Kidney epithelial cell (primary cell): ENCODE measurements around the gene POLA1. TPM values are rescaled to one million over a fixed set of nuclear protein-coding genes. Genes with fewer than 3 reads are reported as not detected.

Source experiments
- DNase-seq: peaks from one replicate; pipeline ENCODE4 v3.0.0-alpha.2; 2010; ENCODE audit warnings: low read depth
- H3K27me3 ChIP-seq: 2 replicates; pipeline ENCODE4 v1.6.0; 2011; ENCODE audit warnings: low read length; ENCODE audit not compliant: control insufficient read depth, insufficient read depth
- H3K36me3 ChIP-seq: 2 replicates; pipeline ENCODE4 v1.5.1; 2011; ENCODE audit warnings: low read length; ENCODE audit not compliant: control insufficient read depth, insufficient read depth
- H3K4me3 ChIP-seq: 2 replicates; pipeline ENCODE4 v1.5.1; 2011; ENCODE audit warnings: low read depth, mild to moderate bottlenecking, control low read depth, low read length
- CTCF ChIP-seq: IDR thresholded peaks from 2 replicates; pipeline ENCODE4 v1.5.1; 2011; ENCODE audit warnings: mild to moderate bottlenecking, moderate library complexity, low read length, control low read depth, inconsistent platforms; ENCODE audit not compliant: insufficient read depth, poor library complexity, severe bottlenecking
- total RNA-seq: library from RNA; depleted of rRNA; stranded (reverse); fragments of >200 nt; gene quantifications from 2 replicates; pipeline ENCODE4 v1.2.3, GENCODE V29; 2015

Gene POLA1
- total RNA-seq, 1 donor from 2014 or later, result 6.2 TPM

DNA sequence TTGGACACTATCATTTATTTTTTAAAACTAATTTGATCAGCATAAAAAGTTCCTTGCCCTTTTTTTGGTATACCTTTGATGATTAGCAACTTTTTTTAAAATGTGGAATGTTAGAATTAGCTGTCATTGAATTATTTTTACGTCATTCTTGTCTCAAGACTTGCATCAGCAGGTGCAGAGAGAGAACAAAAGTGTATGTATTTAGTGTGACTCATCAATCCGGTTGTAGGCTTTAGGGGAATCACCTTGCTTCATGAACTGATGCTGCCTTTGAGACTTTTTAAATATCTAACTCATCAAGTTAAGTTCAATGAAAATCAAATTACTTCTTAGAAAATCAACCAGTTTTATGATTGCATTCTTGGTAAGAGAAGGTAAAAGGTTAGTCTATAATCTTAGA lies 197.0 kb downstream of the POLA1 start:
- no peak overlapping the region for H3K4me3 ChIP-seq
- no peaks in the 10 kb centered on the region for H3K27me3 ChIP-seq
- TF ChIP-seq CTCF, result no peak
- no peaks in the 10 kb centered on the region for H3K36me3 ChIP-seq
- DNase-seq, result no peak

GRCh38 chrX:24899391-24899790 lies 205.7 kb downstream of the POLA1 start:
- no peak for DNase-seq
- no peak for TF ChIP-seq CTCF
- H3K27me3 ChIP-seq, result no peaks in the 10 kb centered on the region
- no peaks in the 10 kb centered on the region for H3K36me3 ChIP-seq
- no peak overlapping the region for H3K4me3 ChIP-seq

DNA sequence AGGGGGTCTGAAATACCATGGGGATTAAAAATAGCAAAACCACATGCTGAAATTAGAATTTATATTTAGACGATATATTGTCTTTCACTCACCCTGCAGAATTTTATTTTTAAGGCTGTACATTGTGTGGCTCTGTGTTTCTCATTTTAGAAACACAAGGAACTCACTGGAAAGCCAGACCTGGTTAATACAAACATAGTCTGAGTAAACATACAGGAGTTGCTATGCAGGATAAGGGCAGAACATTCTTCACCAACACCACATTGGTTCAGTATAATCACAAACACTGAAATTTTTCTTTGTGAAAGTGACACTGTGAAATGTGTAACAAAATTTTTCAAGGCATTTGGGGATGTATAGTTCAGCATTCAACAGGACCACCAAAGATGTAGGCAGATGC lies 206.5 kb downstream of the POLA1 start:
- H3K4me3 ChIP-seq, result no peak overlapping the region
- no peak for DNase-seq
- no peaks in the 10 kb centered on the region for H3K27me3 ChIP-seq
- no peak for TF ChIP-seq CTCF
- no peaks in the 10 kb centered on the region for H3K36me3 ChIP-seq

DNA sequence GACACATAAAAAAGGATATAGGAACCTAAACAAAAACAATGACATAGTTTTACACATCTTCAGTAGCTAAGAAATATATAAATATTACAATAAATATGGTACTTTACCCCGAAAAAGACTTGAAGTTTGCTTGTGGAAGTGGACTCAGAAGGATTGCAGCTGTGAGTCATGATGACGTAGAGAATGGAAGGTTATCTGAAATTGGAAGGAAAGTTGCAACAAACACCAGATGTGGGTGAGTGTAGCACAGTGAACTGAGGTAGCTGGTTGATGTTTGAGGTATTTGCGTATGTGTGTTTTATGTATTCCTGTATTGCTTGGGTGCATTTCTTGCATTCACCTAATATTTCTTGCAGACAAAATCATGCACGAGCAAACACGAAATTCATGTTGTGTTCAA lies 209.1 kb downstream of the POLA1 start:
- no peak for DNase-seq
- Histone ChIP-seq H3K27me3 (no peaks in the 10 kb centered on the region), H3K36me3 (no peaks in the 10 kb centered on the region), H3K4me3 (no peak overlapping the region)
- no peak for TF ChIP-seq CTCF

DNA sequence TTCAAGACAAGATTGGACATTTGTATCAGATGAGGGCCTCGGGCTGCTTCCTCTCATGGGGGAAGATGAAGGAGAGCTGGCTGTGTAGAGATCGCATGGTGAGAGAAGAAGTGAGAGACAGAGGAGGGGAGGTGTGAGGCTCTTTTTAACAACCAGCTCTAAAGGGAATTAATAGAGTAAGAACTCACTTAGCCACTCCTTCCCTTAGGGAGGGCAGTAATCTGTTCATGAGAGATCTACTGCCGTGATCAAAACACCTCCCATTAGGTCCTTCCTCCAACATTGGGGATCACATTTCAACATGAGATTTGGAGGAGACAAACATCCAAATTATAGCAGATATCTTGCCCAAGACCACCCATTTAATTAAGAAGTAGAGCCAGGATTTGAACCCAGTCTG lies 225.0 kb downstream of the POLA1 start:
- Histone ChIP-seq H3K27me3 (no peaks in the 10 kb centered on the region), H3K4me3 (no peak overlapping the region), H3K36me3 (no peaks in the 10 kb centered on the region)
- TF ChIP-seq CTCF, result no peak
- DNase-seq, result no peak

DNA sequence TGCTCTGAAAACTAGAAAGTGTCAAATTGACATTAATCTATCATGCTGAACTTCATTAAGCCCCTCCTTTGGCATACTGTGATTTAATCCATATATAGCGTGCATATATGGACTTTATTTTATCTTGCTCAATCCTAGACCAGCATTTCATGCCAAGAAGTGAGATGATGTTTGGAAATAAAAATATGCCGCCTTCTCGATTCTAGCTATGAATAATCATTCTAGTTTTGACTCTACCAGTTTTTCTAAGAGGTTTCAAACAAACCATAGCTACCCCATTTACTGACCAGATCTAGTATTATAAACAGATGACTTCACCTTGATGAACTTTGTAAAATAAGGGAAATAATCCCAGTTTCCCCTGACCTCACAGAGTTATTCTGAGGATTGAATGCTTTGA lies 227.1 kb downstream of the POLA1 start:
- Histone ChIP-seq H3K4me3 (no peak overlapping the region), H3K27me3 (no peaks in the 10 kb centered on the region), H3K36me3 (no peaks in the 10 kb centered on the region)
- no peak for TF ChIP-seq CTCF
- DNase-seq, result no peak
